GM12892 (cell line): ENCODE results near the gene REEP2.

ENCODE experiments used
- POLR2A ChIP-seq: IDR thresholded peaks from 2 replicates; pipeline ENCODE4 v1.6.1; 2011; ENCODE audit warnings: low read depth, low read length, control low read depth
- POLR2AphosphoS5 ChIP-seq: IDR thresholded peaks from 2 replicates; pipeline ENCODE4 v1.6.1; 2011; ENCODE audit warnings: low read depth, low read length, control low read depth
- TAF1 ChIP-seq: IDR thresholded peaks from 2 replicates; pipeline ENCODE4 v1.6.1; 2011; ENCODE audit warnings: low read depth, mild to moderate bottlenecking, control low read depth, low read length, borderline replicate concordance

GRCh38 chr5:138455232-138455930 is 16.5 kb downstream of the REEP2 start:
- no peak for TF ChIP-seq POLR2A
- TF ChIP-seq POLR2AphosphoS5 = no peak
- no peak for TF ChIP-seq TAF1
